Stimulated activated CD8-positive, alpha-beta memory T cell treated with anti-CD3 and anti-CD28 coated beads, Interleukin-12 subunit alpha, Interleukin-12 subunit beta, amount 100 ng/mL, for 4 hours (primary cell): ENCODE measurements around the gene C5AR2.
A peak's percentile ranks its signal among the peaks of the same experiment; 100 is the strongest.
"Not testable (repeated sequence)": the region's sequence is repeated elsewhere in the genome, so short reads cannot be mapped to it uniquely, and the experiment has no call there.

Experiments
- DNase-seq: peaks from one replicate; pipeline ENCODE4 v3.0.0-alpha.2; 2020; ENCODE audit warnings: low read depth

C5AR2 gene

GRCh38 chr19:47323872-47324271, 8.1 kb upstream of the C5AR2 start:
- no peak for DNase-seq

DNA sequence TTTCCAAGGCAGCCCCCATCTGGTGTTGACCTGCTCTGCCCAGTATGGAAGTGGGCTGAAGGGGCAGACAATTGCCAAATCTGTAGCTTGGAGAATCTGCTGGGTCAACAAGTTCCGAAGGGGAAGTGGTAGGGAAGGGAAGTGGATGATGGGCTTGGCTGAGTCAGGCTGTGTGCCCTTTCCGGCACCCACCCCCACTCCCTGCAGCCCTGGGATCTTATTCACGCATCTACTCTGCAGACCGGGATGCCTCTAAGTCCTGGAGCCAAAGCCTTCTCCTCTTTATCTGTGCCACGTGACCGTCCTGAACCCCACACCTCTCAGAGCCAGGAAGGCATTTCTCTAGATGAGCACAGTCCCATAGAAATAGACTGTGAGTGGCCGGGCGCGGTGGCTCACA, 7.5 kb upstream of the C5AR2 start:
- no peak for DNase-seq

DNA sequence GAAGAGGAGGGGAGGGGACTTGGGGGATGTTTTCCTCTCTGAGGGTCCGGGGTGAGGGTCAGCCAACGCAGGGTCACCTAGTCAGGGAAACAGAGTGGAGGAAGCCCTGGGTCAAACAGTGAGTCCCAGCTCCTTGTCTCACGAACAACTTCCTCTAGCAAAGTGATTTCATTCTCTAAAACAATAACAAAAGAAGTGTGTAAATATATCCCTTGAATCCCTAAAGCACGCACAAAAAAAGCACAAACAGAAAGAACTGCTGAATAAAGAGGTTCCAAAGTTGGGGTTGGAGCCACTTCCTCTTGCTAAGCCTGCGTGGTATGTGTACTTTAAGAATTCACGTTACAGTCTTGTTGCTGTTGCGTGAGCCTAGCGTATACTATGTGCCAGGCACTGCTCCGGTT, 1.5 kb upstream of the C5AR2 start:
- DNase-seq, result no peak

DNA sequence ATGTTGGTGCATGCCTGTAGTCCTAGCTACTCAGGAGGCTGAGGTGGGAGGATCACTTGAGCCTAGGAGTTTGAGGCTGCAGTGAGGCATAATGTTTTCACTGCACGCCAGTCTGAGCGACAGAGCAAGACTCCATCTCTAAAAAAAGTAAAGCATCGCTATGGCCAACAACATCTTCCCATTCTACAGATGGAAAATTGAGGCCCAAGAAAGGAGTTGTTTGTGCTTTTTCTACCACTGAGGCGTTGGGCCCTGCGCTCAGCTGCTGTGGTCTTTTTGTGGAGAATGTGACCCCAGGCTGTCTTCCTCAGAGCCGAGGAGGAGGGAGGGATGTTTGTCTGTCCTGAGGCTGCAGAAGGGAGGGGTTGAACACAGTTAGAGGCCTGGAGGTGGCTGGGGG, 485 bp upstream of the C5AR2 start:
- no peak for DNase-seq

DNA sequence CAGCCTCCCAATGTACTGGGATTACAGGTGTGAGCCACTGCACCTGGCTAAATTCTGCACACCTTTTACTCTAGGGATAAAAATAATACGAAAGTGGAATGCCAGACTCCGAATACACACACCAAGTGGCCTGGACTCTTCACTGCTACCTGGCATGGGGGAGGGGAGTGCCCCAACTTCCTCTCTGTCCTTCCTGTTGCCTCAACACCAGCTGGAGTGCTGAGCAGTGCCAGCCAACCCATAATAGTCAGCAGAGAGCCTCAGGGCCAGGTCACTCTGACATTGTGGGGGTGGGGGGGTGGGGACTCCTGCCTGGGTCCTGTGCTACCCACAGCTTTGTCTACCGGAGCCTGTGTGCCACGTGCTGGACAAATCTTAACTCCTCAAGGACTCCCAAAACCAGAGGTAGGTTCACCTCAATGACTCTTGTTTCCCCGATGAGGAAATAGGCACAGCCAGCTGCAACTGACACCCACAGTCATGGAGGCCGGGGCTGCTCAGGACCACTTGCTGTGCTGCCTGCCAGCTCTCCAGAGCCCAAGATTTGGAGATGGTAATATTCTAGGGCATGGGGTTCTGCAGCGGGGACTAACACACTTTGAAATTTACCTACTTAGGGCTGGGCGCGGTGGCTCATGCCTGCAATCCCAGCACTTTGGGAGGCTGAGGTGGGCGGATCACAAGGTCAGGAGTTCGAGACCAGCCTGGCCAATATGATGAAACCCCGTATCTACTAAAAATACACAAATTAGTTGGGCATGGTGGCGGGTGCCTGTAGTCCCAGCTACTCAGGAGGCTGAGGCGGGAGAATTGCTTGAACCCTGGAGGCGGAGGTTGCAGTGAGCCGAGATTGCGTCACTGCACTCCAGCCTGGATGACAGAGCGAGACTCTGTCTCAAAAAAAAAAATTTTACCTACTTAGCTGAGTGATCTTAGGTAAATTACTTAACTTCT, 5.1 kb downstream of the C5AR2 start:
- not testable (repeated sequence) for DNase-seq

GRCh38 chr19:47339196-47339880, 7.4 kb downstream of the C5AR2 start:
- no peak for DNase-seq

DNA sequence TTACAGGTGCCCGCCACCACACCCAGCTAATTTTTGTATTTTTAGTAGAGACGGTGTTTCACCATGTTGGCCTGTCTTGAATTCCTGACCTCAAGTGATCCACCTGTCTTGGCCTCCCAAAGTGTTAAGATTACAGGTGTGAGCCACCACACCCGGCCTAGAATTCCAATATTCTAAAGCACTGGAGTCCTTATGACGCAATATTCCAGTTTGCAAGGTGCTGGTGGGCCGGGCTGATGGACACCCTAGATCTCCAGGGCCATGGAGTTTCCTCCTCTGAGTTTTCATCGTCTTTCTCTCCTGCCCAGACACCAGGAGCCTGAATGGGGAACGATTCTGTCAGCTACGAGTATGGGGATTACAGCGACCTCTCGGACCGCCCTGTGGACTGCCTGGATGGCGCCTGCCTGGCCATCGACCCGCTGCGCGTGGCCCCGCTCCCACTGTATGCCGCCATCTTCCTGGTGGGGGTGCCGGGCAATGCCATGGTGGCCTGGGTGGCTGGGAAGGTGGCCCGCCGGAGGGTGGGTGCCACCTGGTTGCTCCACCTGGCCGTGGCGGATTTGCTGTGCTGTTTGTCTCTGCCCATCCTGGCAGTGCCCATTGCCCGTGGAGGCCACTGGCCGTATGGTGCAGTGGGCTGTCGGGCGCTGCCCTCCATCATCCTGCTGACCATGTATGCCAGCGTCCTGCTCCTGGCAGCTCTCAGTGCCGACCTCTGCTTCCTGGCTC, 8.7 kb downstream of the C5AR2 start:
- no peak for DNase-seq

- no peak for DNase-seq
Measured at GRCh38 chr19:47341734-47342133, 9.8 kb downstream of the C5AR2 start.

DNA sequence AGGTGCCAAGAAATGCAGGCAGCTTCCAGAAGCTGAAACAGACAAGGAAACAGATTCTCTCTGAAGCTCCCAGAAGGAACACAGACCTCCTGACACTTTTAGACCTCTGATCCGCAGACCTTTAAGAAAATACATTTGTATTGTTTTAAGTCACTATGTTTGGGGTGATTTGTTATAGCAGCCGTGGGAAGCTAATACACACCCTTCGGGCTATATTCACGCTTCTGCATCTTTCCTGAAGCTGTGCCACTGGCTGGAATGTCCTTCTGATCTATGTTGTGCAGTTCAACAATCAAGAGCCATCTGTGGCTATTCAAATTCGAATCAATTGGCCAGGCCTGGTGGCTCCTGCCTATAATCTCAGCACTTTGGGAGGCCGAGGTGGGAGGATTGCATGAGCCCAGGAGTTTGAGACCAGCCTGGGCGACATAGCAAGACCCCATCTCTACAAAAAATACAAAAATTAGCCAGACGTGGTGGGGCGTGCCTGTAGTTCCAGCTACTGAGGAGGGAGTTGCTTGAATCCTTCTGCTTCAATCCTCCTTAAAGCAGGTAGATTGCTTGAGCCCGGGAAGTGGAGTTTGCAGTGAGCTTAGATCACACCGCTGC, 11.3 kb downstream of the C5AR2 start:
- no peak for DNase-seq

DNA sequence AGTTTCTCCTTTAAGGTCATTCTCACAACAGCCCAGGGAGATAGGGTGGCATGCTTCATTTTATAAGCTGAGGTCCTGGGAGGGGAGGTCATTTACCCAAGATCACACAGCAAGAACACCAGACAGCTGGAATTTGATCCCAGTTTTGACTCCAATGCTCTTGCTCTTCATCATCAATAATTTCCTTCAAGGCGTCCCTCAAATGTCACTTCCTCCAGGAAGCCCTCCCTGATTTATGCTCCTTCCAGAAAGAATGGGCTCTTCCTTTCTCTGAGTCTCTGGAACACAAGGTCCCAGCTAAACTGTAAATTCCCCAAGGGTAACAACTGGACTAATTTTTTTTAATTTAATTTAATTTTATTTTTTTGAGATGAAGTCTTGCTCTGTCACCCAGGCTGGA, 12.4 kb downstream of the C5AR2 start:
- DNase-seq, result no peak

DNA sequence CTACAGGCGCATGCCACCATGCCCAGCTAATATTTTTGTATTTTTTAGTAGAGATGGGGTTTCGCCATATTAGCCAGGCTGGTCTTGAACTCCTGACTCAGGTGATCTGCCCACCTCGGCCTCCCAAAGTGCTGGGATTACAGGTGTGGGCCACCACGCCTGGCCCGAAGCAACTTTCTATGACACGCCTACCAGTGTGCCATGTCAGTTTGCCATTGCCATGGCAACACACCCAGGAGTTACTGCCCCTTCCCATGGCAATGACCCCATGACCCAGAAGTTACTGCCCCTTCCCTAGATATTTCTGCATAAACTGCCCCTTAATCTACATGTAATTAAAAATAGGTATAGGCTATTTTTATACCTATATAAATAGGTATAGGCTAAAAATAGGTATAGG, 14.0 kb downstream of the C5AR2 start:
- not testable (repeated sequence) for DNase-seq

DNA sequence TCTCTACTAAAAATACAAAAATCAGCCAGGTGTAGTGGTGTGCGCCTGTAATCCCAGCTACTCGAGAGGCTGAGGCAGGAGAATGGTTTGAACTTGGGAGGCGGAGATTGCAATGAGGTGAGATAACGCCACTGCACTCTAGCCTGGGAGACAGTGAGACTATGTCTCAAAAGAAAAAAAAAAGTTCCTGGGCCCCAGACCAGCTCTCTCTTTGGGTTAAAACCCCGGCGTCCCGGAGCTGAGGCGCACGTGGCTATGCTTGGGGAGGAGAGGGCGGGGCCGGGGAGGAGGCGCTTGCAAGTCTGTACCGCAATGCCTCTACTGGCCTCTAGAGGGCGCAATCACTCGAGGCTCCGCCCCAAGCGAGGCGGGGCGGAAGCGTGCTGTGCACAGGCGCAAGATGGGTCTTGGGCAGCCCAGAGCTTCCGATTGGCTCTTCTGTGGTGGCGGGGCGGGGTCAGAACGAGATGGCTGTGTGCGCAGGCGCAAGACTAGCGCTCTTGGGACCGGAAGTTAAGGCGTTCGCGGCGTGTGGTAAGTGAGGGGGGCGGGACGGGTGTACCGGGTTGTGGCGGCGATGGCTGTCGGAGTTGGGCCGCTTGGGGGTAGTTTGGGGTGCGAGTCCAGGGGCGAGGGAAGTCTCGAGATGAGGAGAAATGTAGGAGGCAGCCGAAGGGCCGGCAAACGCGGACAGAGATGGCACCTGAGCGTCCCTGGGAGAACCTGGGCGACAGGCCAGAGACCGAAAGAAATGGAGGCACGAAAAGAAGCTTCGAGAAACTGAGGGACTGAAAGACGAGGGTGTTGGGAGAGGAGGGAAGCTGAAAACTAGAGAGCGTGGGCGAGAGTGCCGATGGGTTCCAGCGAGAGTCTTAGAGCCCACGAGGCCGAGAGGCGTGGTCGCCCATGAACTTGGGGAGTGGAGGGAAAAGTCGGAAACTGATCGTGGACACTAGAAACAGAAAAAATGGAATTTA, 17.1 kb downstream of the C5AR2 start, which contains the start of gene DHX34:
DHX34 (plus strand) TSS at position 497 of the 977 bp plus-strand sequence. CDS start 3,716 bp downstream, outside the sequence.
- peak; percentile 99 for DNase-seq

DNA sequence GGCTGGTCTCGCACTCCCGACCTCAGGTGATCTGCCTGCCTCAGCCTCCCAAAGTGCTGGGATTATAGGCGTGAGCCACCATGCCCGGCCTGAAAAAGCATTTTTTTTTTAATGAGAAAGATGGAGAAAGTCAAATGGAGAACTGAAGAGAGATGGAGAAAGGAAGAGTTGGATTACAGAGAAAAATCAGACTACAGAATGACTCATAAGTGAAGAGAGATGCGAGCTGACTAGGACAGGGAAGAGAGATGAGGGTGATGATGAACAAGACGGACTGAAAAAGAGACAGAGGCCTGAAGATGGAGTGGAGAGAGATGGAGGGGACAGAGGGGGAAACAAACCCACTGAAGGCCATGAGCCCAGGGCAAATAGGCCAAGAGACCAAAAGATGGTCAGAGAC, 18.7 kb downstream of the C5AR2 start:
- DNase-seq, result no peak

DNA sequence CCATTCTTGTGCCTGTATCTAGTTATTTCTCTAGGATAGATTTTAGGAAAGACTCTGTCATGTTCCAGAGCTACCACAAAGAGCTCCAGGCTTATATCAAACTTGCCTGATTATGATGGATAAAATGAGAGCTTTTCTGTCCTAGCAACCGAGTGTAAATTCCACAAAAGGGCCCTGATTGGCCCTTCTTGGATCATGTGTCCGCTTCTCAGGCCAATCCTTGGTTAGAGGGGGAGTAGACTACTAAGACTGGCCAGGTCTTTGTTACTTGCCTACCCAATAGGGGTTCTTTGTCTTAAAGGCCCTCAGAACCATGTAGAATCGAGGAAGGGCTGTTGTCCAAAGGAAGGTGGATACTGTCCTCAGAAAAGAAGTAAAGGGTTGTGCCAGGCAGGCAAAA, 19.6 kb downstream of the C5AR2 start:
- no peak for DNase-seq

GRCh38 chr19:47352095-47352494, 20.1 kb downstream of the C5AR2 start:
- no peak for DNase-seq

DNA sequence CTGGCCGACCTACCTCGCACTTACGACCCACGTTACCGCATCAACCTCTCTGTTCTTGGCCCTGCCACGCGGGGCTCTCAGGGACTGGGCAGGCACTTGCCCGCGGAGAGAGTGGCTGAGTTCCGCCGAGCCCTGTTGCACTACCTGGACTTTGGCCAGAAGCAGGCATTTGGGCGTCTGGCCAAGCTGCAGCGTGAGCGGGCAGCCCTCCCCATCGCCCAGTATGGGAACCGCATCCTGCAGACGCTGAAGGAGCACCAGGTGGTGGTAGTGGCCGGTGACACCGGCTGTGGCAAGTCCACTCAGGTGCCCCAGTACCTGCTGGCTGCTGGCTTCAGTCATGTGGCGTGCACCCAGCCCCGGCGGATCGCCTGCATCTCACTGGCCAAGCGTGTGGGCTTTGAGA, 21.3 kb downstream of the C5AR2 start:
- DNase-seq, result no peak

DNA sequence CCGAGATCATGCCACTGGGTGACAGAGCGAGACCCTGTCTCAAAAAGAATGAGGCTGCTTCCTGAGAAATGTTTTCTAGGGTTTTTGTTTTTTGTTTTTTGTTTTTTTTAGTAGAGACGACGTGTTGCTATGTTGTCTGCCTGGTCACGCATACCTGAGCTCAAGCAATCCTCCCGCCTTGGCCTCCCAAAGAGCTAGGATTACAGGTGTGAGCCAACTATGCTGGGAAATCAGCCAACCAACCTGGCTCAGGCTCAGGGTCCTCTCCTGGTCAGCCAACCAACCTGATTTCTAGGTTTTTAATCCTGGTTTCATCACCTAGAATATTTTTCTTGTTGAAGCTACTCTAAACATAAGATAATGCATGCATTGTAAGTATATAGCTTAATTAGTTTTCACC, 24.9 kb downstream of the C5AR2 start:
- DNase-seq, result no peak

DNA sequence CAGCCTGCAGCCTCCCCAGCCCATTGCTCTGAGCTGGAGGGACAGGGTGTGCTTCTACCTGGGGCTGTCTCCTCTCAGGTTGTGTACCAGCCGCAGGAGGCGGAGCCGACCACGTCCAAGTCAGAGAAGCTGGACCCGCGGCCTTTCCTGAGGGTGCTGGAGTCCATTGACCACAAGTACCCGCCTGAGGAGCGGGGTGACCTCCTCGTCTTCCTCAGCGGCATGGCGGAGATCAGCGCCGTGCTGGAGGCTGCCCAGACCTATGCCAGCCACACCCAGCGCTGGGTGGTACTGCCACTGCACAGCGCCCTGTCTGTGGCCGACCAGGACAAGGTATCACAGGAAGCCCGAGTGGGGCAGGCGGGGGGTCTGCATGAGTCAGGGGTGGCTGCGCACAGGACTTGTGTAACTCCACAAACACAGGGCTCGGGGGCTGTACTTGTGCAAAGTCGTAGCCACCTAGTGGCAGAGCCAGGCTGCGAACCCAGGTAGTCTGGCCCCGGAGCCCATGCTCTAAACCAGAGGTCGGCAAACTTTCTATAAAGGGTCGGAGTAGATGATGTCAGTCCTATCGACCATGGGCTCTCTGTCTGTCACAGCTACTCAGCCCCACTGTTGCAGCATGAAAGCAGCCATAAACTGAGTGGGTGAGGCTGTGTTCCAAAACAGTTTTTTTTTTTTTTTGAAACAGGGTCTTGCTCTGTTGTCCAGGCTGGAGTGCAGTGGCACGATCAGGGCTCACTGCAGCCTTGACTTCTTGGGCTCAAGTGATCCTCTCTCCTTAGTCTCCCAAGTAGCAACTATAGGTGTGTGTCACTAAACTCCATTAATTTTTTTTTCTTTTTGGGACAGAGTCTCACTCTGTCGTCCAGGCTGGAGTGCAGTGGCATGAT, 26.1 kb downstream of the C5AR2 start:
- no peak for DNase-seq

DNA sequence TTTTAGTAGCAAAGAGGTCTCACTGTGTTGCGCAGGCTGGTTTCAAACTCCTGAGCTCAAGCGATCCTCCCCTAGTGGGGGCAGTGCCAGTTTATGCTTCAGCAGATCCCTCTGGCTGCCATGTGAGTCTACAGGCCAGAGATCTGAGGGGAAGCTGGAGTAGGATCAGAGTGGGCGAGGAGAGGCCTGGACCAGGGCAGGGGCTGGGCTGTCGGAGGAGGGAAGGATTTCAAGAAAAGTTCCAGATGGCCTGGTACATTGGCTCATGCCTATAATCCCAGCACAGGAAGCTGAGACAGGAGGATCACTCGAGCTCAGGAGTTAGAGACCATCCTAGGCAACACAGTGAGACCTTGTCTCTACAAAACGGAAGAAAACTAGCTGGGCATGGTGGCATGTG, 27.0 kb downstream of the C5AR2 start:
- no peak for DNase-seq

- DNase-seq, result no peak
Measured at GRCh38 chr19:47362321-47362720, 30.3 kb downstream of the C5AR2 start.
